PC-9 (cell line): ENCODE results near the gene PIK3R5.

Experiments used
- CTCF ChIP-seq: fragments of 200-600 bp; sonication (generic); conservative IDR thresholded peaks from 2 replicates; pipeline ENCODE4 v1.6.1; 2017; ENCODE audit warnings: mixed run types, antibody characterized with exemption, mild to moderate bottlenecking, moderate library complexity
- EZH2 ChIP-seq: fragments of 200-600 bp; sonication (generic); IDR thresholded peaks from 2 replicates; pipeline ENCODE4 v1.8.0; 2017; ENCODE audit warnings: antibody characterized with exemption, low read depth

GRCh38 chr17:8838551-8839095 lies 126.9 kb downstream of the PIK3R5 start:
- TF ChIP-seq CTCF (no peak), EZH2 (no peak)
